Measurements from ENCODE around the gene RALGDS. TPM values are rescaled to one million over a fixed set of nuclear protein-coding genes. Genes with fewer than 3 reads are reported as not detected.

RALGDS gene
- total and polyA plus RNA-seq, 9 of the 15 experiments (the other 6 are each of a cell fraction or from before 2014, with no cell fraction given): 0.75 to 43.3 (median 27.1) TPM

GRCh38 chr9:133103183-133103986 lies 17.7 kb downstream of the RALGDS start (continued):
- TF ChIP-seq, protein P1, sequence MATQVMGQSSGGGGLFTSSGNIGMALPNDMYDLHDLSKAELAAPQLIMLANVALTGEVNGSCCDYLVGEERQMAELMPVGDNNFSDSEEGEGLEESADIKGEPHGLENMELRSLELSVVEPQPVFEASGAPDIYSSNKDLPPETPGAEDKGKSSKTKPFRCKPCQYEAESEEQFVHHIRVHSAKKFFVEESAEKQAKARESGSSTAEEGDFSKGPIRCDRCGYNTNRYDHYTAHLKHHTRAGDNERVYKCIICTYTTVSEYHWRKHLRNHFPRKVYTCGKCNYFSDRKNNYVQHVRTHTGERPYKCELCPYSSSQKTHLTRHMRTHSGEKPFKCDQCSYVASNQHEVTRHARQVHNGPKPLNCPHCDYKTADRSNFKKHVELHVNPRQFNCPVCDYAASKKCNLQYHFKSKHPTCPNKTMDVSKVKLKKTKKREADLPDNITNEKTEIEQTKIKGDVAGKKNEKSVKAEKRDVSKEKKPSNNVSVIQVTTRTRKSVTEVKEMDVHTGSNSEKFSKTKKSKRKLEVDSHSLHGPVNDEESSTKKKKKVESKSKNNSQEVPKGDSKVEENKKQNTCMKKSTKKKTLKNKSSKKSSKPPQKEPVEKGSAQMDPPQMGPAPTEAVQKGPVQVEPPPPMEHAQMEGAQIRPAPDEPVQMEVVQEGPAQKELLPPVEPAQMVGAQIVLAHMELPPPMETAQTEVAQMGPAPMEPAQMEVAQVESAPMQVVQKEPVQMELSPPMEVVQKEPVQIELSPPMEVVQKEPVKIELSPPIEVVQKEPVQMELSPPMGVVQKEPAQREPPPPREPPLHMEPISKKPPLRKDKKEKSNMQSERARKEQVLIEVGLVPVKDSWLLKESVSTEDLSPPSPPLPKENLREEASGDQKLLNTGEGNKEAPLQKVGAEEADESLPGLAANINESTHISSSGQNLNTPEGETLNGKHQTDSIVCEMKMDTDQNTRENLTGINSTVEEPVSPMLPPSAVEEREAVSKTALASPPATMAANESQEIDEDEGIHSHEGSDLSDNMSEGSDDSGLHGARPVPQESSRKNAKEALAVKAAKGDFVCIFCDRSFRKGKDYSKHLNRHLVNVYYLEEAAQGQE (IDR thresholded peaks at IDR 0.05; ENCODE audit: borderline replicate concordance): peak; percentile 93
- TF ChIP-seq, protein P1 (CRISPR knock-in tag; IDR thresholded peaks at IDR 0.05; ENCODE audit: low read depth): no peak
- TF ChIP-seq JUN (IDR thresholded peaks at IDR 0.05; ENCODE audit: borderline replicate concordance, low read depth, low read length) (0 out of 2 replicates have a peak, but pooled peaks have one; percentile 24), JUN (CRISPR knock-in tag; IDR thresholded peaks at IDR 0.05; ENCODE audit: borderline replicate concordance) (no peak), SMAD4 (CRISPR knock-in tag; conservative IDR thresholded peaks at IDR 0.05) (no peak), TAF9B (IDR thresholded peaks at IDR 0.05; ENCODE audit: partially characterized antibody) (no peak), RFX1 (IDR thresholded peaks at IDR 0.05) (no peak), ZBTB9 (CRISPR knock-in tag; IDR thresholded peaks at IDR 0.05) (0 out of 2 replicates have a peak, but pooled peaks have one; percentile 53)
